Skeletal muscle satellite cell (primary cell): ENCODE data around the gene ABHD15.

Source experiments
- H3K27me3 ChIP-seq: 2 replicates; pipeline ENCODE4 v1.7.0; 2013; ENCODE audit warnings: low read length; ENCODE audit not compliant: control insufficient read depth, insufficient read depth
- H3K36me3 ChIP-seq: 2 replicates; pipeline ENCODE4 v1.7.0; 2013; ENCODE audit warnings: mild to moderate bottlenecking, control low read depth, low read length; ENCODE audit not compliant: insufficient read depth
- H3K4me1 ChIP-seq: 2 replicates; pipeline ENCODE4 v1.7.0; 2013; ENCODE audit warnings: low read length; ENCODE audit not compliant: control insufficient read depth, insufficient read depth
- H3K4me2 ChIP-seq: 2 replicates; pipeline ENCODE4 v1.7.0; 2013; ENCODE audit warnings: mild to moderate bottlenecking, low read length
- H3K4me3 ChIP-seq: 2 replicates; pipeline ENCODE4 v1.7.0; 2013; ENCODE audit warnings: low read length
- H3K9ac ChIP-seq: 2 replicates; pipeline ENCODE4 v1.7.0; 2013; ENCODE audit warnings: mild to moderate bottlenecking, low read depth, low read length, moderate library complexity
- H3K9me3 ChIP-seq: replicated peaks from 2 replicates; pipeline ENCODE4 v1.7.0; 2013; ENCODE audit warnings: mild to moderate bottlenecking, control low read depth, low read length

ABHD15 gene

DNA sequence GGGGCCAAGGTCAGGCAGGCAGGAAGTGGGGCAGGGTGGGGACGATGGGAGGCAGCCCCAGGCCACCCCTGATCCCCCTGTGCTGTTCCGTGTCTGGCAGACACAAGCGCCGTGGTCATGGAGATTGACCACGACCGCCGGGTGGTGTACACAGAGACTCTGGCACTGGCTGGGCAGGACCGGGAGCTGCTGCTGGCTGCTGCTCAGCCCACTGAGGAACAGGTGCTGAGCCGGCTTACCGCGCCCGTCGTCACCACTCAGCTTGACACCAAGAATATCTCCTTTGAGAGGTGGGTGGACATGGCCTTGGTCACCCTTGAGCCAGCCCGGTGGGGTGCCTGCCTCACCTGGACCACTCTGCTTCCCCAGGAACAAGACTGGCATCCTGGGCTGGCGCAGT is 42.1 kb upstream of the ABHD15 start:
- Histone ChIP-seq H3K9me3 (no peaks in the 10 kb centered on the region), H3K36me3 (no peaks in the 10 kb centered on the region), H3K4me3 (no peak overlapping the region), H3K4me2 (no peak overlapping the region), H3K9ac (no peak overlapping the region), H3K27me3 (no peaks in the 10 kb centered on the region), H3K4me1 (peaks cover 8% of the 10 kb centered on the region)

DNA sequence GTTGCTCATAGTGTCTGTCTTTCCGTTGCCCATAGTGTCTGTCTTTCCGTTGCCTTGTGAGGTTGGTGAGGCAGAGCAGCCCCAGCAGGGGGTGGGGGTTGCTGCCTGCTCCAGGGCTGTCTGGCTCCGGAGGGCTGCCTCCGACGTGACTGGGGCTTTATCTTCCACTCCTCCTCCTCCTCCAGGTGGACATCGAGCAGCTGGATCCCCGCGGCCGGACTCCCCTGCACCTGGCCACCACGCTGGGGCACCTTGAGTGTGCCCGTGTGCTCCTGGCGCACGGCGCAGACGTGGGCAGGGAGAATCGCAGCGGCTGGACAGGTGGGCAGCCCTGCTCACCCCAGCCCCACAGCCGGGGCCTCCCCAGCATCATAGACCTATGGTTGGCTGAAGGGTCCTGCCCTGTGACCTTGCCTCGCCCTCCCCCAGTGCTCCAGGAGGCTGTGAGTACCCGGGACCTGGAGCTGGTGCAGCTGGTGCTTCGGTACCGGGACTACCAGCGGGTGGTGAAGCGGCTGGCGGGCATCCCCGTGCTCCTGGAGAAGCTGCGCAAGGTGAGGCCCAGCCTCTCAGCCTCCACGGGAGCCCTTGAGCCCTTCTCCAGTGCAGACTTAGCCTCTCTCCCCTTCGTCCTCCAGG is 40.8 kb upstream of the ABHD15 start:
- no peaks in the 10 kb centered on the region for H3K27me3 ChIP-seq
- H3K9me3 ChIP-seq: no peaks in the 10 kb centered on the region
- H3K4me1 ChIP-seq: no peaks in the 10 kb centered on the region
- no peak overlapping the region for H3K4me3 ChIP-seq
- no peak overlapping the region for H3K4me2 ChIP-seq
- no peaks in the 10 kb centered on the region for H3K36me3 ChIP-seq
- no peak overlapping the region for H3K9ac ChIP-seq

DNA sequence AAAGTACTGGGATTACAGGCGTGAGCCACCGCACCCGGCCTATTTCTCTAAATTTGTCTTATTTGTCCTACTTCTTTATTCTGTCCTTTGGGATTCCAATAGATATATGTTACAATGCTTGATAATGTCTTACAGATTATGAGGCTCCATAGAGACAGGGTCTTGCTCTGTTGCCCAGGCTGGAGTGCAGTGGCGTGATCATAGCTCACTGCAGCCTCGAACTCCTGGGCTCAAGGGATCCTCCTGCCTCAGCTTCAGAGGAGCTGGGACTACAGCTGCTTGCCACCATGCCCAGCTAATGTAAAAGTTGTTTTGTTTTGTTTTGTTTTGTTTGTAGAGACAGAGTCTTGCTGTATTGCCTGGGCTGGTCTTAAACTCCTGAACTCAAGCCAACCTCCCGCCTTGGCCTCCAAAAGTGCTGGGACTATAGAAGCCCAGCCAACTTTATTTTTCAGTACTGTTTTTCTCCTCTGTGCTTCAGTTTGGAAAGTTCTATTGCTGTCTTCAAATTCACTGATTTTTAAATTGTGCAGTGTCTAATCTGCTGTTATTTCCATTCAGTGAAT is 36.4 kb upstream of the ABHD15 start:
- H3K9ac ChIP-seq: no peak overlapping the region
- H3K27me3 ChIP-seq: no peaks in the 10 kb centered on the region
- no peaks in the 10 kb centered on the region for H3K36me3 ChIP-seq
- H3K4me3 ChIP-seq: no peak overlapping the region
- no peak overlapping the region for H3K4me2 ChIP-seq
- H3K4me1 ChIP-seq: no peaks in the 10 kb centered on the region
- H3K9me3 ChIP-seq: no peaks in the 10 kb centered on the region

DNA sequence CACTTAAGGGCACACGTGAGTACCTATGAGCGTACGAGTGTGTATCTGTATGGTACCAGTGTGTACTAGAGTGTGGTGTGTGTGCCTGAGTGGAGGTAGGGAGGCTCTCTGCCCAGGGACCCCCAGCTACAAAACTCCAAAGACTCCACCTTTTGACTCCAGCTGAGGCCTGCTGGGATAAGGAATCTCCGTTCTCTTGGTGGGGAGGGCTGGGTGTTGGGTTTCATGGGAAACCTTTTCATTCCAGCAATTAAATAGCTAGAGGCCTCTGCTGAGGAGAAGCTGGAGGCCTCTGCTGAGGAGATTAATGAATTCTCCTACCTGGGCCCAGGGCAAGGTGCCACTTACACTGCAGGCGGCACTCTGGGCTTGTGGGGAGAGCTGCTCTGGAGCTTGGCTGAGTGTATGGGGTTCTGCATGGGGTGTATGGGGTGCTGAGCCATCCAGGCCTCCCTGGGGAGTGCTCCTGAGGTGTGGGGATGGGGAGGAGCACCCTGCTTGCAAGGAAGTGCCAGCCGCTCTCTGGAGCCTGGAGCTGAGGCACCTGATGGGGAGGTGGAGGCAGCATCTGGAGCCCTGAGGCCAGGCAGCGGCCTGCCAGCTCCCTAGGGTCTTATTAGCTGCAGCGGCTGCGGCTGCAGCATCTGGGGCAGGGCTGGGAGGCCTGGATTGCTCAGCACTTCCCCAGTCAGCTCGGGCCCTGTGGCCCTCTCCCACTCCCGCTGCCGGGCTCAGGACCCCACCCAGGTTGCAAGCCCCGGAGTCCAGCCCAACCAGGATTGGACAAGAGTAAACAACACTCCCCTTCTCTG is 30.7 kb upstream of the ABHD15 start:
- Histone ChIP-seq H3K4me3 (no peak overlapping the region), H3K4me2 (no peak overlapping the region), H3K27me3 (no peaks in the 10 kb centered on the region), H3K9ac (no peak overlapping the region), H3K9me3 (no peaks in the 10 kb centered on the region), H3K36me3 (no peaks in the 10 kb centered on the region), H3K4me1 (peaks cover 18% of the 10 kb centered on the region)

DNA sequence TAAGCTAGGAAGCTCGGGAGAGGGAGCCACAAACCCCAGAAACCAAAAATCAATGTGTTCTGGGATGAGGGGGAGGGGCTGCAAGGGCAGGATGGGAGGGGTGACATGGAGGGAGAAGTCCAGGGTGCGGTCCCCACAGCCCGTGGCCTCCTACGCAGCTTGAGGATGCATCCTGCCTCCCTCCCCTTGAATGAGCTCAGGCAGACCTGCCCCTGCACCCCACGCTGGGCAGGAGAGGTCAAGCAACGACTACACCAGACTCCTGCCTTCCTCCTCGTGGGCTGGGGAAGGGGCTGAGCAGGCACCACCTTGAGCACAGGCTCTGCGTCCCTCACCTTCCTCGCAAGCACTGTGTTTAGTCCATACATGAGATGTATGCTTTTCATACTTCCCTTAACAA is 30.0 kb upstream of the ABHD15 start:
- Histone ChIP-seq H3K4me1 (peaks cover 26% of the 10 kb centered on the region), H3K9ac (no peak overlapping the region), H3K4me2 (no peak overlapping the region), H3K27me3 (no peaks in the 10 kb centered on the region), H3K9me3 (no peaks in the 10 kb centered on the region), H3K36me3 (no peaks in the 10 kb centered on the region), H3K4me3 (no peak overlapping the region)

DNA sequence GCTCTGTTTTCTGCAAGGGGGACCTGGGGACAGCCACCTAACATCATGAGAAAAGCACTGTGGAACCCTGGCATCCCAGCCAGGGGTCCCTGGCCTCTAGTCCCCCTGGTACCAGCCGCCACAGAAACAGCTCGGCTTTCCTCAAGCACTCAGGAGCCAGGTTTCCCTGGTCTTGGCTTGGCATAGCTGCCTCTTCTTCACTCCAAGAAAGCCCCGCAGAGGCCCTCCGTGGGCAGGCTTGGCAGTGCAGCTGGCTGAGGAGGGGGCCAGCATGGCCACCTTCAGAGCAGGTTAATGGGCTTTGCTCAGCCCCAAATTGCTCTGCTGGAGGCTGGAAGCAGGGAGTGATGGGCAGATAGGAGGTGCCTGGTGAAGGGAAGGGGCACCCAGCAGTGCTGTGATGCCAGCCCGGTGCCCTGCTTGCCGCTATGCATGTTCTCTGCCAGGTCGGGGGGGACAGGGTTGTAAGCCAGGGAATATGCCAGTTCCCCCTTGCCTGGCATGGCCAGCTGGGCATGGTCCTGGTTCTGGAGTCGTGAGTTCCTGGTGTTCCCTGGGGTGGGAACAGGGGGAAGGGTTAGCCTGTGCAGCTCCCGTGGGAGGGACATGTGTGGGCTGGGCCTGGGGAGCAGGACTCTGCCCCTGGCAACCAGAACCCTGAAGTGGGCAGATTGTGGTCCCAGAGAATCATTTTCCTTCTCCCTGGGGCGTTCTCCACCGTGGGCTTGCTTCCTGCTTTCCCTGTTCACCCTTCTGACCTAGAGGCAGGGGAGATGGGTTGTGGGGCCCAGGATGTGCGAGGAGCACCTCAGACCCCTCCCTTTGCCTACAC is 29.3 kb upstream of the ABHD15 start:
- Histone ChIP-seq H3K9me3 (no peaks in the 10 kb centered on the region), H3K4me1 (peaks cover 32% of the 10 kb centered on the region), H3K36me3 (no peaks in the 10 kb centered on the region), H3K27me3 (no peaks in the 10 kb centered on the region), H3K4me3 (no peak overlapping the region), H3K4me2 (peak overlapping the region; percentile 9), H3K9ac (no peak overlapping the region)

DNA sequence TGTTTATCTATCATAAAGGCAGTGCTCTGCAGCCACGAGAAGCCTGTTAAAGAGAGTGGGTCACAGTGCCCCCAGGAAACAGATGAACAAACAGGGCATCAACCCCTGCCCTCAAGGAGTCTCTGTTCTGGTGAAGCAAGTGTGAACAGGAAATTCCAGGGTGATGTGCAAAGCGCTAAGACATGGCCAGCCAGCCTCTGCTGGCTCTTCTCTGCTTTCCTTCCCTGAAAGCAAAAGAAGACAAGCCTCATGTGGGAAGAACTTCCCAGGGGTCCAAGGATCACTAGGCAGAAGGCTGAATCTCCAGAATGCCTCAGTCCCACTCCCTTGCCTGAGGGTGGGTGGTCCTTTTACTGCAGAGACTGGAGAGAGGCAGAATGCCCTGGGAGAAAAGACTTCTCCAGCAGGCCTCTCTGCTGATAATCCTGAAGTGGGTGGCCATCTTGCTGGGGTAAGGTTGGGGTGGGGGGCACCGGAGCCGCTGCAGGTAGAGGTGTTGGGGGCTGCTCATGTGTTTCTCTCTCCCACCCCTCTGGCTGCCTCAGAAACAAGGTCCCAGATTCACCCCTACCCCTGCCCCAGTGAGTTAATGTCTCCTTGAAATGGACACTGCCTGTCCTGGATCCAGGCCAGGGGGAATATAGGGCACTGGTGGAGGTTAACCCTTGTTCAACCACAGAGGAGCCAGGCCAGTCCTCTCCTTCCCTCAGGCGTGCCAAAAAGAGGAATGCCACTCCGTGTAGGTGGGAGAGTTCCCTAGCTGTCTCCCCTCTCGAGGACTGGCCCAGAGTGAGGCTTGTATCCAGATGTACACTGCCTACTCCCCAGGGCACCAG is 28.5 kb upstream of the ABHD15 start:
- no peak overlapping the region for H3K4me2 ChIP-seq
- no peaks in the 10 kb centered on the region for H3K27me3 ChIP-seq
- H3K9me3 ChIP-seq: no peaks in the 10 kb centered on the region
- H3K9ac ChIP-seq: no peak overlapping the region
- H3K4me3 ChIP-seq: no peak overlapping the region
- H3K4me1 ChIP-seq: peaks cover 41% of the 10 kb centered on the region
- no peaks in the 10 kb centered on the region for H3K36me3 ChIP-seq

DNA sequence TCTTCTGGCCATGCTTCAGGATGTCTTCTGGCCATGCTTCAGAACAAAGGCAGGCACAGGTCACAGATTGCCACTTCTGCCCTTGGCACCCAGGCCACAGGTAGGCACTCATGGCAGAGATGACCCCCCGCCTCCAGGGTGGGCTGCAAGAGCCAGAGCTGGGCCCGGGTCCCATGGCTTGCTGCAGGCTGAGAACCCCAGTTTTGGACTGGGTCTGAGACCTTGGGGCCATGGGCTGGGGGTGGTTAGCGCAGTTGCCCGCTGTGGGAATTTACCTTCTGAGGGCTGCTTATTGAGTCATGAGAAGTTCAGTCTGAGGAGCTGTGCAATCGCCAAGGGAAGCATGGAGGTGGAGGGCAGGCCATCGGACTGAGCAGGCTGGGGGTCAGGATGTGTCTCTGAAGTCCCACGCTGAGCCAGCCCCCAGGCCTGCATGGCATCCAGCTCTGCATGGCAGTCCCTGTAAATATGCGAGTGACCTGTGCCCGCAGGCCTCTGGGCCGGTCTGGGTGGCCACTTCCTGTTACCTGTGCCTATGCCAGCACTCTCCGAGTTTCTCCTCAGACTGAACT is 27.8 kb upstream of the ABHD15 start:
- no peaks in the 10 kb centered on the region for H3K36me3 ChIP-seq
- H3K4me1 ChIP-seq: peaks cover 48% of the 10 kb centered on the region
- no peaks in the 10 kb centered on the region for H3K27me3 ChIP-seq
- H3K4me2 ChIP-seq: peak overlapping the region; percentile 90
- H3K9ac ChIP-seq: no peak overlapping the region
- peak overlapping the region; percentile 80 for H3K4me3 ChIP-seq
- no peaks in the 10 kb centered on the region for H3K9me3 ChIP-seq

DNA sequence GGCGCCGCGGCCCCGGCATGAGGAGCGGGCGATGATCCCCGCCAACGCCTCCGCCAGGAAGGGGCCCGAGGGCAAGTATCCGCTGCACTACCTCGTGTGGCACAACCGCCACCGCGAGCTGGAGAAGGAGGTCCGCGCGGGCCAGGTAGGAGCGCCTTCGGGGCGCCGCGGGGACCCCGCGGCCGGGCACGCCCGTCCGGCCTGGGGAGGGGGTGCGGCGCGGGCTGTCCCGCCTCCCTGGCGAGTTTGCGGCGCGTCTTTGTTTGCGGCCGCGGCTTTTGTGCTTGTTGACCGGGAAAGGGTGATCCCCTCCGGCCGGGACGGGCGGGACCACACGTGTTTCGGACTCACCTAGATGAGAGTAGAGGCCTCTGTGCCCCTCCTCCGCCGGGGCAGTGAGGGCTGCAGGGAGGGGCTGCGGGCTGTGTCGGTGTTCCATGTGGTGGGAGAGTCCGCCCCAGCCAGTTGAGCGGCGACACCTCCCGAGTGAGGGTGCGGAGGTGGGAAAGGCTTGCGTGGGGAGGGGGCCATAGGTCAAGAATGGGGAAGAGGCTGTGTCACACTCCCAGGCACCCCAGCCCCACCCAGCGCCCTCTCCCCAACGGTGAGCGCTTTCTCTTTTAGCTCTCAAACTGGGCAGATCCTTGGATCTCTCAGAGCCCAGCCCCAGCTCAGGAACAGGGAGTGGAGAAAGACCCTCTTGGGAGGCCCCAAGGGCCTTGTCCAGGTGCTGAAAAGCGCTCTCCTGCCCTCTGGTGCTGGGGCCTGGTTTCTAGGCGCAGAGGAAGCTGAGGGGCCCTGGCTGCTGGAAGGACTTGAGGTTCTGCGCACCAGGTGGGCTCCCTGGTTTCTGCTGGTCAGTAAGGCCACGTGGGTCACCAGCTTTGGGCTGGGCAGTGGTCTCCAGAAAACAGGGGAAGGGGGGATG is 27.0 kb upstream of the ABHD15 start:
- H3K4me3 ChIP-seq: peak overlapping the region; percentile 80
- no peaks in the 10 kb centered on the region for H3K9me3 ChIP-seq
- peak overlapping the region; percentile 90 for H3K4me2 ChIP-seq
- H3K4me1 ChIP-seq: peaks cover 48% of the 10 kb centered on the region
- H3K27me3 ChIP-seq: no peaks in the 10 kb centered on the region
- H3K9ac ChIP-seq: peak overlapping the region; percentile 61
- no peaks in the 10 kb centered on the region for H3K36me3 ChIP-seq
